ENCODE measurements around the gene MCTP2.

GRCh38 chr15:94446441-94446840 lies 215.1 kb downstream of the MCTP2 start:
- TF ChIP-seq CTCF (conservative IDR thresholded peaks at IDR 0.05) = no peak
- no peak for TF ChIP-seq ZFX (IDR thresholded peaks at IDR 0.05)

Data from C4-2B (cell line).